ENCODE results near the gene CALN1. TPM values are rescaled to one million over a fixed set of nuclear protein-coding genes. Genes with fewer than 3 reads are reported as not detected.

Gene CALN1
- total RNA-seq, 1 donor from 2014 or later, result not detected

DNA sequence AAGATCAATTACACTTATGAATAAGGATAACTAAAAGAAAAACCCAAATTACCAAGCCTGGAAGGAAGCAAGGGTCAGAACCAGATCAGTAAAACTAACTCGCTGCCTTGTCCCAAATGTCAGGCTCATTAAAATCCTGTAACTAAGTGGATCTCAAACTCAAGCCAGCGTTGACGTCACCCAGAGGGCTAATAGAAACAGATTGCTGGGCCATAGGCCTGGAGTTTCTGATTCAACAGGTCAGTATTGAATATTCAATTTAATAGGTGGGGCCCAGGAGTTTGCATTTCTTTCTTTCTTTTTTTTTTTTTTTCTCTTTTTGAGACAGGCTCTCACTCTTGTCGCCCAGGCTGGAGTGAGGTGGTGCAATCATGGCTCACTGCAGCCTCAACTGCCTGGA is 397.0 kb downstream of the CALN1 start:
- no peak overlapping the region for H3K4me3 Mint-ChIP-seq (ENCODE audit: unreplicated experiment)
- peaks cover 8% of the 10 kb centered on the region for H3K9me3 Mint-ChIP-seq (ENCODE audit: unreplicated experiment)
- H3K36me3 Mint-ChIP-seq (ENCODE audit: unreplicated experiment), result no peaks in the 10 kb centered on the region
- no peaks in the 10 kb centered on the region for H3K27me3 Mint-ChIP-seq (ENCODE audit: unreplicated experiment)
- H3K4me1 Mint-ChIP-seq (ENCODE audit: unreplicated experiment), result no peaks in the 10 kb centered on the region
- peak; percentile 36 for DNase-seq (ENCODE audit: extremely low spot score, unreplicated experiment)
- TF ChIP-seq, protein P1, sequence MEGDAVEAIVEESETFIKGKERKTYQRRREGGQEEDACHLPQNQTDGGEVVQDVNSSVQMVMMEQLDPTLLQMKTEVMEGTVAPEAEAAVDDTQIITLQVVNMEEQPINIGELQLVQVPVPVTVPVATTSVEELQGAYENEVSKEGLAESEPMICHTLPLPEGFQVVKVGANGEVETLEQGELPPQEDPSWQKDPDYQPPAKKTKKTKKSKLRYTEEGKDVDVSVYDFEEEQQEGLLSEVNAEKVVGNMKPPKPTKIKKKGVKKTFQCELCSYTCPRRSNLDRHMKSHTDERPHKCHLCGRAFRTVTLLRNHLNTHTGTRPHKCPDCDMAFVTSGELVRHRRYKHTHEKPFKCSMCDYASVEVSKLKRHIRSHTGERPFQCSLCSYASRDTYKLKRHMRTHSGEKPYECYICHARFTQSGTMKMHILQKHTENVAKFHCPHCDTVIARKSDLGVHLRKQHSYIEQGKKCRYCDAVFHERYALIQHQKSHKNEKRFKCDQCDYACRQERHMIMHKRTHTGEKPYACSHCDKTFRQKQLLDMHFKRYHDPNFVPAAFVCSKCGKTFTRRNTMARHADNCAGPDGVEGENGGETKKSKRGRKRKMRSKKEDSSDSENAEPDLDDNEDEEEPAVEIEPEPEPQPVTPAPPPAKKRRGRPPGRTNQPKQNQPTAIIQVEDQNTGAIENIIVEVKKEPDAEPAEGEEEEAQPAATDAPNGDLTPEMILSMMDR (IDR thresholded peaks at IDR 0.05), result no peak
- no peak overlapping the region for H3K27ac Mint-ChIP-seq (ENCODE audit: unreplicated experiment)

- TF ChIP-seq, protein P1 (IDR thresholded peaks at IDR 0.05), result no peak
- Mint-ChIP-seq H3K4me1 (ENCODE audit: unreplicated experiment) (no peaks in the 10 kb centered on the region), H3K9me3 (ENCODE audit: unreplicated experiment) (peaks cover 15% of the 10 kb centered on the region), H3K27me3 (ENCODE audit: unreplicated experiment) (no peaks in the 10 kb centered on the region), H3K4me3 (ENCODE audit: unreplicated experiment) (no peak overlapping the region), H3K27ac (ENCODE audit: unreplicated experiment) (no peak overlapping the region), H3K36me3 (ENCODE audit: unreplicated experiment) (no peaks in the 10 kb centered on the region)
- DNase-seq (ENCODE audit: extremely low spot score, unreplicated experiment), result peak; percentile 32
These were observed 405.1 kb downstream of the CALN1 start for GRCh38 chr7:72007018-72007417.

DNA sequence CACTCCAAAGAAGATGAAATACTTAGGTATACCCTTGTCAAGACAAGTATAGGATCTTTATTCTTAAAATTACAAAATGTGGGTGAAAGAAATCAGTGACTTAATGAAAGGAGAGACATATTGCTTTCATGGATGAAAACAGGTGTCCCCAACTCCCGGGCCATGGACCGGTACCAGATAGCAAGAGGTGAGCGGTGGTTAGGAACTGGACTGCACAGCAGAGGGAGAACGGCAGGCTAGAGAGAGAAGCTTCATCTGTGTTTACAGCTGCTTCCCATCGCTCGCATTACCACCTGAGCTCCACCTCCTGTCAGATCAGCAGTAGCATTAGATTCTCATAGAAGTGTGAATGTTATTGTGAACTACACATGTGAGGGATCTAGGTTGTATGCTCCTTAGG is 408.9 kb downstream of the CALN1 start:
- TF ChIP-seq, protein P1 (IDR thresholded peaks at IDR 0.05), result no peak
- DNase-seq (ENCODE audit: extremely low spot score, unreplicated experiment), result peak; percentile 27
- H3K27me3 Mint-ChIP-seq (ENCODE audit: unreplicated experiment), result no peaks in the 10 kb centered on the region
- no peak overlapping the region for H3K27ac Mint-ChIP-seq (ENCODE audit: unreplicated experiment)
- H3K4me3 Mint-ChIP-seq (ENCODE audit: unreplicated experiment), result no peak overlapping the region
- peaks cover 22% of the 10 kb centered on the region for H3K9me3 Mint-ChIP-seq (ENCODE audit: unreplicated experiment)
- no peaks in the 10 kb centered on the region for H3K36me3 Mint-ChIP-seq (ENCODE audit: unreplicated experiment)
- H3K4me1 Mint-ChIP-seq (ENCODE audit: unreplicated experiment), result no peaks in the 10 kb centered on the region

DNA sequence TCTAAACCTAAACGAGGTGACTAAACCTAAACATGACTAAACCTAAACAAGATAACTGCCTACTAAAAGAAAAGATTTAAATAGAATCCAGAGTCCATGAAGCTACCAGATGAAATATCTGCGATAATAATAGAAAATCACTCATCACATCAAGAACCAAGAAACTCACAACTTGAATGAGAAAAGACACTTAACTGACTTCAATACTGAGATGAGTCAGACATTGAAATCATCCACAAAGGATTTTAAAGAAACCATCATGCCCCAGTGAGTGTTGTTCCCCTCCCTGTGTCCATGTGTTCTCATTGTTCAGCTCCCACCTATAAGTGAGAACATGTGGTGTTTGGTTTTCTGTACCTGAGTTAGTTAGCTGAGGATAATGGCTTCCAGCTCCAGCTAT is 416.0 kb downstream of the CALN1 start:
- Mint-ChIP-seq H3K27me3 (ENCODE audit: unreplicated experiment) (no peaks in the 10 kb centered on the region), H3K27ac (ENCODE audit: unreplicated experiment) (no peak overlapping the region), H3K36me3 (ENCODE audit: unreplicated experiment) (no peaks in the 10 kb centered on the region), H3K9me3 (ENCODE audit: unreplicated experiment) (peaks cover 12% of the 10 kb centered on the region), H3K4me1 (ENCODE audit: unreplicated experiment) (no peaks in the 10 kb centered on the region), H3K4me3 (ENCODE audit: unreplicated experiment) (no peak overlapping the region)
- no peak for DNase-seq (ENCODE audit: extremely low spot score, unreplicated experiment)
- TF ChIP-seq, protein P1 (IDR thresholded peaks at IDR 0.05), result no peak

- Mint-ChIP-seq H3K36me3 (ENCODE audit: unreplicated experiment) (no peaks in the 10 kb centered on the region), H3K27me3 (ENCODE audit: unreplicated experiment) (no peaks in the 10 kb centered on the region), H3K27ac (ENCODE audit: unreplicated experiment) (no peak overlapping the region), H3K4me3 (ENCODE audit: unreplicated experiment) (no peak overlapping the region), H3K4me1 (ENCODE audit: unreplicated experiment) (no peaks in the 10 kb centered on the region), H3K9me3 (ENCODE audit: unreplicated experiment) (peaks cover 9% of the 10 kb centered on the region)
- DNase-seq (ENCODE audit: extremely low spot score, unreplicated experiment), result peak; percentile 54
- TF ChIP-seq, protein P1 (IDR thresholded peaks at IDR 0.05), result no peak
These were observed 417.0 kb downstream of the CALN1 start for GRCh38 chr7:71995111-71995510.

All from osteocyte (in vitro differentiated cells).